A375 (cell line): Measurements from ENCODE around the gene TEX52. TPM values are rescaled to one million over a fixed set of nuclear protein-coding genes. Genes with fewer than 3 reads are reported as not detected.

Experiments
- total RNA-seq: library from RNA; depleted of rRNA; stranded (reverse); fragments of >200 nt; shearing (Covaris generic); gene quantifications from 2 replicates; pipeline ENCODE4 v1.2.3, GENCODE V29; 2014; rRNA removed

TEX52 gene
- not detected in 2 replicates for total RNA-seq

DNA sequence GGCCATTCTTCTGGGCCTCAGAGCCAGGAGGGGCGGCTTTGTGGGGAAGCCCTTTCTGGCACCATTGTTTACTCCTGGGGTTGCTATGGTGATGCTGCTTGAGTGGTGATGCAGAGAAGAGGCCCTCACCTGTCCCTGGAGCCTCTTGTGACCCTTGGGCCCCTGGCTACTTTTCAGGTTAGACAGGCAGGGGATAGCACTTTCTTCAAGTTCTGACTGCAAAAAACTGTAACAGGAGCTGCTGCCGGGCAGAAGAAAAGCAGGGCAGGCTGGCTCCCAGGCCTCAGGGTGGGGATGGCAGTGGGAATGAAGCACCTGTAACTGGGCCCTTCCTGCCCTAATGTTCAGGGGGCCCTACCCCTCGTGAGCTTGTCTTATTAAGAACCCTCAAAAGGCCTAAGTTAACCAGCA, at the start of gene TEX52:
Gene TEX52 (minus strand): TSS at position 19 of the 411 bp plus-strand sequence. CDS start 13 bp downstream, at position 6.

DNA sequence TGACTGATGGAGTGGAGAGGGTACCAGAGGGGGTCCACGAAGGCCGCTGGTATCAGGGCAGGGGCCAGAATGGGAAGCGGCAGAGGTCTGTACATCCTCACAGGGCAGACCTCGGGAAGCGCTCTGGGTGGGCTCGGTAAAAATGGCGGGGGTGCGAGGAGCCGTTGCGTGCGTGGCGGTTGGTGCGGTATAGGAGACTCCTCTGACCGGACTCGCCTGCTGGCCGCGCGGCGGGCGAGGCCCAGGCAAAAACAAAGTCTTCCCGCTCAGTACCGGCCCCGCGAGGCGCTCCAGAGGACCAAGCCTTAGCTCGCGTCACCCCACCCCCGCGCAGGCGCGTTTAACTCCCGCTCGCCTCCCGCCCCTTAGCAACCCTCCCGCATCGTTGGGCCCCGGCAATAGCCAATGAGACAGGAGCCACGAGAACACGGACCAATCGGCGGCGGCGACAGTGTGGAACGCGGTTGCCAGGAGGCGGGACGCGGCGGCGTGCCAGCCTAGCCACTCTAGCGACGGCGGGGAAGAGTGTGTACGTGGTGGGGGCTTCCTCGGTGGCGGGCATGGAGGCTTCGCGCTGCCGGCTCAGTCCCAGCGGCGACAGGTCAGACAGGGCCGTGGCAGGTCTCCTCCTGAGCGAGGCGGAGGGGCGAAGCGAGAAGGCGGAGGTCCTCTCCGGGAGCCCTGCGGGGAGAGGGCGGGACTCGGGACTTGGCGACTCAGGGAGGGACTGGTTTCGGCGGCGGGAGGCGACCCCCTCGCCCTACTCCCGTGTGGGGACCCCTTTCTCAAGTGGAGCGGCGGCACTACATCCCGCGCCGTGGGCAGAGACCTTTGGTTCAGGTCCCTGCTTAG, 33.8 kb upstream of the TEX52 start, which contains the start of gene TULP3:
Gene TULP3 (plus strand): TSS at position 504 of the 852 bp plus-strand sequence. CDS start 57 bp downstream, at position 561.

DNA sequence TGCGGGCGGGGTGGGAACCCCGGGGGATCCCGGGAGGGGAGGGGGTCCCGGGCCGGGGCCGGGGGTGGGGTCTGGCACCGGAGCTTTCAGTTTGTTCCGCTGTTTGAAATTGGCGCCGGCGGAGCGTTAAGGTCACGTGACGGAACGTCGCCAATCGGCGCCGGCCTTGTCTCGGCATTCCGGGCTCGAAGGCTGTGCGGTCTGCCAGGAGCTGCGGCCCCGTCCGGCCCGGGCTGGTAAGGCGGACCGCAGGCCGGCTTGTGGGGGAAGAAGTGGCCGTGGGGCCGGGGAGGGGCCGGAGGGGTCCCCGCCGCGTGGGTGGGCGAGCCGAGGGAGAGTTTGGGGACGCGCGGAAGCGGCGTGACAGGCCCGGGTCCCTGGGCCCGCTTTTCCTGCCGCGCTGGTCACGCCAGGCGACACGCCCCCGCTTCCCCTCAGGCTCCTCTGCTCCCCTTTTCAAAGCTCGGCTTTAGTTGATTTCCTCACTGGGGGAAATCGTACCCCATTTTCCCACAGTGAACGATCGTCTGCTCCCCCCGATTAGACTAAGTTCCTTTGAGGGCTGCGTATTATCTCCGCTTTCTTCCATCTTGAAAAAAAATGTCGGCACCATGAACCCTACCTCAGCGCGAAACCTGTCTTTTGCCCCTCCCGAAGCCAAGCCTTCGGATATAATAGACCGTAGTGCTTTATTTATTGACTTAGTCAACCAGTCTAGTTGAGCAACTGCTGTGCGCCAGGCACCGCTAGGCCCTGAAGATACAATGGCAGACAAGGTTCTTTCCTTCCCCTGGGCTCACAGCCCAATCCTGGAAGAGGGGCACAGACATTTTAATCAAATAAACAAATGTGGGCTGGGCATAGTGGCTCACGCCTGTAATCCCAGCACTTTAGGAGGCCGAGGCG, 20.5 kb upstream of the TEX52 start, which contains the start of the genes FOXM1 and RHNO1:
Gene FOXM1 (minus strand): TSS at position 128 of the 906 bp plus-strand sequence. CDS start 2,696 bp downstream, outside the sequence.
Gene RHNO1 (plus strand): TSS at position 177 of the 906 bp plus-strand sequence. CDS start 8,144 bp downstream, outside the sequence.

DNA sequence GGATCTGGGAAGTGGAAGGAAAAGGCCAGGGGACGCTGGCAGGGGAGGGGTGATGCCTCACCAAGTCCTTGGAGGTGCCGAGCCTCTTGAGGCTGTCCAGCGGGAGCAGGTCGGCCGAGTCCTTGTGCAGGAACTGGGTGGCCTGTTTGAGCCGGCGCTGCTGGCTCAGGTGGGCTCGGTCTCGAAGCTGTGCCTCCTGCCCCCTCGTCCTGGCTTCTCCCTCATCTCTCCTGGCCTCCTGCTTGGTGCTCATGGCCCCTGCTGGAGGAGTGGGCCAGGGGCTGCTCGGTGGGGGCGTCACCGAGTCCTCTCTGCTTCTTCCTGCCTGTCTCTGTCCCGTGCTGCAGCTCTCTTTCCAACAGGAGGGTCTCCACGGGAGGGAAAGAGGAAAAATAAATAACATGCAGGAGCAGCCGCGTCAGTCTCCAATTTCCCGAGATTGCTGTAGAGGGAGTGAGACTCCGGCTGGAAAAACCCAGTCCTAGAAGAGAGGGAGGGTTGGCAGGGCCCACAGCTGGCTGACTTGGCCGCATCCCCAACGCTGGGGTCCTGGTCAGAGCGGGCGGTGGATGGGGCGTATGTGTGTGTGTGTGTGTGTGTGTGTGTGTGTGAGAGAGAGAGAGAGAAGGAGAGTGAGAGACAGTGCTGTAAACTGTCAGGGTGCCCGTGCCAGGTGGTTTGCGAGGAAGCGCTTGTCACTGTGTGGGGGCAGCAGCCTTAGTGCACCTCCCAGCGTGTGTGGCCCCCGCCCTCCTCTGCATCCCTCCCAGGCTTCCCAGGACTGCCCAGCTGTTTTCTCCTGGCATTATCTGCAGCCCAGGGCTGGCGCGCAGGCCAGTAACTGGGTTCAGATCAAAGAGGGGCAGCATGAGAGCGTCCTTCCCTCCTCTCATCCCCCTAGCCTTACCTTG, 22.0 kb downstream of the TEX52 start, which contains the start of gene NRIP2:
Gene NRIP2 (minus strand): TSS at position 455 of the 911 bp plus-strand sequence. CDS start 52 bp downstream, at position 403.

DNA sequence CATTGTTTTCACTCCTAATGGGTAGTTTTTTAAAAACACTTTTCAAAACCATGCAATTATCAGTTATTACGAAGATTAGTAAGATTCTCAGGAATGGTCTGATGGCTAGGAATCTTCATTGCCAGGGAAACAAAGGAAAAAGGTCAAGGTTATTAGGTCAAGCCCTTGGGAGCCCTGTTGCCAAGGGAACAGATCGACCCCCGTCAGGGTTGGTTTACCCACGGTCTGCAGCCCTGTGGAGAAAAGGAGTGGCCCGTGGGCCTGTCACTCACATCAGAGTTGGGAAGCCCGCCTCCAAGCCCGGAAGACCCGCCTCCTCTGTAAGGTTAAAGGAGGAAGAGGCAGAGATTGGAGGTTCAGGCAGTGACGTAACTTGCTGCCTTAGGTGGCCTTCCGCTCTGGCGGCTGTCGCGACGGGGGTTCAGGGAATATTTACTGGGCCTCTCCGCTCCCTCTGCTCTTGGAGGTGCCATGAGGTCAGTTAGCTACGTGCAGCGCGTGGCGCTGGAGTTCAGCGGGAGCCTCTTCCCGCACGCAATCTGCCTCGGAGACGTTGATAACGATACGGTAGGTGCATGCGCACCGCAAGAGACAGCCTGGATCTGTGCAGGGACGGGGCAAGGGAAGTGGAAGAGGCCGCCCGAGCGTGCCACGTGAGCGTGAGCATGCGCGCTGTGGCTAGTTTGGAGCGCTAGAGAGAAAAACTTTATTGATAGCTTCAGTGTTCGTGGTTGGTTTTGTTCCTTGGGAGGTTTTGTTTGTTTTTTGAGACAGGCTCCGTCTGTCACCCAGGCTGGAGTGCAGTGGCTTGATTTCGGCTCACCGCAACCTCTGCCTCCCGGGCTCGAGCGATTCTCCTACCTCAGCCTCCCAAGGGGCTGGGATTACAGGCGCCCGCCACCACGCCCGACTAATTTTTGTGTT, 44.3 kb downstream of the TEX52 start, which contains the start of gene ITFG2:
Gene ITFG2 (plus strand): TSS at position 379 of the 924 bp plus-strand sequence. CDS start 93 bp downstream, at position 472.

Other genes with a start within 250 kb of the TEX52 start
- 89.3 and 91.5 TPM in 2 replicates for gene FKBP4, start 62.1 kb downstream of the TEX52 start, total RNA-seq
- gene ITFG2, start 44.4 kb downstream of the TEX52 start, total RNA-seq = 30.6 and 40.3 TPM in 2 replicates
- gene NRIP2, start 22.0 kb downstream of the TEX52 start, total RNA-seq = not detected in 2 replicates
- gene FOXM1, start 20.1 kb upstream of the TEX52 start, total RNA-seq = 44.6 and 53.8 TPM in 2 replicates
- gene RHNO1, start 20.2 kb upstream of the TEX52 start, total RNA-seq = 34.0 and 37.0 TPM in 2 replicates
- gene TULP3, start 33.9 kb upstream of the TEX52 start, total RNA-seq = 28.2 and 28.6 TPM in 2 replicates
- 38.1 and 47.5 TPM in 2 replicates for gene TEAD4, start 102.4 kb upstream of the TEX52 start, total RNA-seq
- gene TSPAN9, start 220.3 kb upstream of the TEX52 start, total RNA-seq = 6.1 and 8.1 TPM in 2 replicates